BLaER1 treated with 17β-estradiol and CSF1 and Interleukin-3, amounts not matched to agents 10 nM and 100 nM (cell line): ENCODE results near the gene SEPTIN2.

Source experiments
- H3K27ac ChIP-seq, 11 experiments: shearing (Covaris generic); formaldehyde crosslinking; 2 replicates each; pipeline ENCODE4 v1.8.1; 2022
- H3K27me3 ChIP-seq, 11 experiments: shearing (Covaris generic); formaldehyde crosslinking; 2 replicates each; pipeline ENCODE4 v1.8.1; 2022
- H3K36me3 ChIP-seq, 11 experiments: shearing (Covaris generic); formaldehyde crosslinking; 2 replicates each; pipeline ENCODE4 v1.8.1; 2022
- H3K4me1 ChIP-seq, 10 experiments: shearing (Covaris generic); formaldehyde crosslinking; 2 replicates each; pipeline ENCODE4 v1.8.1; 2022
- H3K4me2 ChIP-seq, 11 experiments: shearing (Covaris generic); formaldehyde crosslinking; 2 replicates each; pipeline ENCODE4 v1.8.1; 2022
- H3K4me3 ChIP-seq, 10 experiments: shearing (Covaris generic); formaldehyde crosslinking; 2 replicates each; pipeline ENCODE4 v1.8.1; 2022
- H3K9ac ChIP-seq, 11 experiments: shearing (Covaris generic); formaldehyde crosslinking; 2 replicates each; pipeline ENCODE4 v1.8.1; 2022
- H3K9me3 ChIP-seq, 11 experiments: shearing (Covaris generic); formaldehyde crosslinking; replicated peaks in 1 of 11; 2 replicates each; pipeline ENCODE4 v1.8.1; 2022
- H4K20me1 ChIP-seq, 11 experiments: shearing (Covaris generic); formaldehyde crosslinking; 2 replicates each; pipeline ENCODE4 v1.8.1; 2022
- Cebpa-rat ChIP-seq, 11 experiments: shearing (Covaris generic); IDR thresholded peaks; 2 replicates each; pipeline ENCODE4 v1.8.1; 2022

Gene SEPTIN2

DNA sequence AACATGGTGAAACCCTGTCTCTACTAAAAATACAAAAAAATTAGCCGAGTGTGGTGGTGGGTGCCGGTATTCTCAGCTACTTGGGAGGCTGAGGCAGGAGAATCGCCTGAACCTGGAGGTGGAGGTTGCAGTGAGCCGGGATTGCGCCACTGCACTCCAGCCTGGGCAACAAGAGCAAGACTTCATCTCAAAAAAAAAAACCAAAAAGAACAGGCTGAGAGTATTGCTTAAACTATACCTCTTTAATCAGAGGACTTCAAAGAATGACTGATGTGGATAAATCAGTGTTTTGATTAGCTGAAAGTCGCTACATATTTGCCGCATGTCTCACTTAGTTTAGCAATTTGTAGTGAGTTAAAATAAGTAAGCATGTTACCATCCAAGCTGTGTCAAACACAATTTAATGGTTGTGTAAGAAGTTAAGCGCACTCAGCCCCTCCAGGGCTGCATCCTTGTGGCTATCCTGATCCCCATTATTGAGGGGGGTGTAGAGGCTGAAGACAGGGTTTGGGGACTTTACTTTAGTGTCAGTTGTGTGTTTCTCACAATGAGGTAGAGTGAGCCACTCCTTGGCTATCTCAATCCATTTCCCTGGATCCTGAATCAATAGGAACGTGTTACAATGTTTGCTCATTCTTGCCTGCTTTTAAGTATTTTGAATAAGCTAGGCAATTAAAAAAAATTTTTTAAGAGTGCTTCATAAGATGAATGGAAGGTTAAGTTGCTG lies 29.4 kb downstream of the SEPTIN2 start:
- Histone ChIP-seq H3K36me3 (peaks cover 99 to 100% (median 100%) of the 10 kb centered on the region in 11 experiments), H3K4me2 (no peak overlapping the region), H4K20me1 (peaks cover 21 to 95% (median 50%) of the 10 kb centered on the region in 11 experiments; a peak in 21 of 22 replicates), H3K9me3 (no peaks in the 10 kb centered on the region), H3K4me3 (no peak overlapping the region), H3K27ac (no peak overlapping the region), H3K27me3 (no peaks in the 10 kb centered on the region), H3K4me1 (no peaks in the 10 kb centered on the region), H3K9ac (no peak overlapping the region)
- TF ChIP-seq Cebpa-rat (IDR thresholded peaks at IDR 0.05), result 0 out of 22 replicates have a peak, but pooled peaks of 1 of the 11 experiments have one; percentile 6

DNA sequence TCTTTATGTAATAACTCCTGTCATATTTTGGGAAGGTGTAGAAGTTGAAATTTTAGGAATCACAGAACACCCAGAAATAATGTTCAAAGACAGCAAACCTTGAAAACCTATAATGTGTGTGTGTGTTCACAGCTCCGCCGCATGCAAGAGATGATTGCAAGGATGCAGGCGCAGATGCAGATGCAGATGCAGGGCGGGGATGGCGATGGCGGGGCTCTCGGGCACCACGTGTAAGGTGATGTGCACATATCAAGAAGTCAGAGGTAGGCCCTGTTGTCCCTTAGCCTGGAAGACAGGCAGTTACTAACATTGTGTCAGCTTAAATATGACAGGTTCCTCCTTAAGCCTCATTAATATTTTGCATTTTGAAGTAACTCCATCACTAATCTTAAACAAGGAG lies 34.2 kb downstream of the SEPTIN2 start:
- H3K27me3 ChIP-seq, result no peaks in the 10 kb centered on the region
- no peak for TF ChIP-seq Cebpa-rat (IDR thresholded peaks at IDR 0.05)
- no peak overlapping the region for H3K4me3 ChIP-seq
- peaks cover 23 to 84% (median 46%) of the 10 kb centered on the region in 11 experiments; a peak in 21 of 22 replicates for H4K20me1 ChIP-seq
- no peak overlapping the region for H3K27ac ChIP-seq
- no peaks in the 10 kb centered on the region for H3K9me3 ChIP-seq
- no peak overlapping the region for H3K9ac ChIP-seq
- H3K36me3 ChIP-seq, result peaks cover 98 to 100% (median 100%) of the 10 kb centered on the region in 11 experiments
- no peak overlapping the region for H3K4me2 ChIP-seq
- peaks cover 0 to 7% (median 2%) of the 10 kb centered on the region in 10 experiments; a peak in 8 of 20 replicates for H3K4me1 ChIP-seq

DNA sequence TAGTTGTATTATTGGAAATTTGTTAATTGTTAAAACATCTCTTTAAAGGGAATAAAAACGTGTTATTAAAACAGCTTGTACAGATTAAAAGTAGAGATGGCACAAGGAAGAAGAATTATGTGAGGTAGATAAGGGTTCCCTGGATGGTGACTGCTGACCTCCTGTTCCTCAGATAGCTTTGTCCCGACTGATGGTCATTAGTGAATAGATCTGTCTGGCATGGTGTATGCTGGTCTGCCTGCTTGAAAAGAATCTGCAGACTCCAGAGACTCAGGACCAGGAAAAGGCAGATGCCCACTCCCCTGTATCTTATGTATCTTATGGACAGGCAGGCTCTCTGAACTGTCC lies 34.8 kb downstream of the SEPTIN2 start:
- Histone ChIP-seq H3K4me1 (peaks cover 0 to 10% (median 5%) of the 10 kb centered on the region in 10 experiments; a peak in 8 of 20 replicates), H3K36me3 (peaks cover 94 to 98% (median 97%) of the 10 kb centered on the region in 11 experiments), H3K27me3 (no peaks in the 10 kb centered on the region), H3K4me3 (no peak overlapping the region), H3K4me2 (no peak overlapping the region), H3K9me3 (no peaks in the 10 kb centered on the region), H3K9ac (no peak overlapping the region), H4K20me1 (peaks cover 22 to 83% (median 45%) of the 10 kb centered on the region in 11 experiments; a peak in 21 of 22 replicates), H3K27ac (no peak overlapping the region)
- TF ChIP-seq Cebpa-rat (IDR thresholded peaks at IDR 0.05), result no peak

DNA sequence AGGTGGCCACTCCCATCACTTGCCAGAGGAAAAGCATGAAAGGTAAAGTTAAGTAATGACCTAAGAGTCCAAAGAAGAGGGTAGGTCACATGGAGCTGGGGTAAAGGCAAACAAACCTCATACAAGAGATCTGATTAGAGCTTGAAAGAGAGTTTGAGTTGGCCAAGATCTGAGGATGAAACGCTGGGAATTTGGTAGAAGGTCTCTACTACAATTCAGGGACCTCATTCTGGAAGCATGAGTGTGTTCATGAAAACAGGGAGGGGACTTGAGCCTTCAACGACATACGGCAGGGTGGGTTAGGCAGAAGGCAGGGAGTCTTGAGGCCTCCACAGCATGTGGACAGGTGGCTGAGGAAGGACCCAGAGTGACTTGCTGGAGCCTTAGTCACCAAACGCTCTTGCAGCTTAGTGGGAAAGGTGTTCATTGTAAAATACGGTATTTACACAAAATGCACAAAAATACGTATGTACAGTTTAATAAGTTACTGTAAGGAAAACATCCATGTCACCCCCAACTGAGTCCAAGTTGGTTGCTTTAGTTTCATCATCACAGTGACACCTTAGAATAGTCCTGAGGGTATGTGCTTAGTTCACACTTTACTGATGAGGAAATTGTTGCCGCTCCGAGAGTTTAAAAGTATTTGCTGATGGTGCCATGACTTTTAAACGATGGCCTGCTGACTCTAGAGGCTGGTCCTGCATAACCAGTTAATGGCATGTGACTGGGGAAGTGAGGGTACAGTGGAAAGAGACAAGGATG lies 35.3 kb downstream of the SEPTIN2 start:
- no peak for TF ChIP-seq Cebpa-rat (IDR thresholded peaks at IDR 0.05)
- Histone ChIP-seq H3K27me3 (no peaks in the 10 kb centered on the region), H3K4me3 (no peak overlapping the region), H3K4me1 (peaks cover 0 to 10% (median 5%) of the 10 kb centered on the region in 10 experiments; a peak in 8 of 20 replicates), H3K36me3 (peaks cover 88 to 92% (median 92%) of the 10 kb centered on the region in 11 experiments), H3K4me2 (no peak overlapping the region), H3K27ac (no peak overlapping the region), H3K9me3 (no peaks in the 10 kb centered on the region), H4K20me1 (peaks cover 22 to 77% (median 42%) of the 10 kb centered on the region in 11 experiments; a peak in 21 of 22 replicates), H3K9ac (no peak overlapping the region)

DNA sequence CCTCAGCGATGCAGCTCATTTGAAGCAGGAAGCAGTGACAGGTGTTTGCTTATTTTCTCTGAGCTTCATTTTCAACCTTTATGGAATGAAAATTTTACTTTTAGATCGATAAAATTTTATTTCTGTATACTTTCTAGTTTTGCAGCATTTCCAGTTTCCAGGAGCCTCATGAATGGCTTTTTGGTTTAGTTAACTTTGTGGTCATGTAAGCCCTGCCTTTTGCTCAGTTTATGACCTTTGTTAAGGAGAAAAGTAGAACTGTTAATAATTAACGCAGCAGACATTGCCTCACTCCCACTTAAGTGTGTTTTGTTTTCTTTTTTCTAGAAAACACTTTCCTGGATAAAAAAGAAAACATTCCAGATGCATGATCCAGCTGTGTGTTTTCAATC lies 35.9 kb downstream of the SEPTIN2 start:
- Histone ChIP-seq H3K4me2 (no peak overlapping the region), H3K27ac (no peak overlapping the region), H3K9me3 (no peaks in the 10 kb centered on the region), H3K27me3 (no peaks in the 10 kb centered on the region), H3K36me3 (peaks cover 82 to 86% (median 86%) of the 10 kb centered on the region in 11 experiments), H4K20me1 (peaks cover 25 to 75% (median 36%) of the 10 kb centered on the region in 11 experiments; a peak in 21 of 22 replicates), H3K4me3 (no peak overlapping the region), H3K4me1 (peaks cover 0 to 10% (median 6%) of the 10 kb centered on the region in 10 experiments; a peak in 13 of 20 replicates), H3K9ac (no peak overlapping the region; a peak in 1 of 22 replicates)
- no peak for TF ChIP-seq Cebpa-rat (IDR thresholded peaks at IDR 0.05)

DNA sequence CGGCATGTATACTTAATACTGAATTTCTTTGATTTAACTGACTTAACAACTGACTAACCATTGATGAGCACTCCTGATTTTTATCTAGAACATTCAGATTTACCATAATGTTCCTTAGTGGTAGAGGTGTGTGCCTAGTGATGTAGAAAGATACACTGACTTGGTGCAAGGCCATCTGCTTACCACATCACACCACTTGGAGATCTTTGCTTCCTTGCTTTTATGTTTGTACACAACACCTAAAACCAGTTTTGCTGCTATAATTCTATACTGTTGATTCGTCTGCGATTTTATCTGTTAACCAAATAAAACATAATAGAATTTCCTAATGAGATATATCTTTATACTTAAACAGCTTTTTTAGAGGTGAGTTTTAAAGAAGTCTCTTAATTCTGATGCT lies 36.5 kb downstream of the SEPTIN2 start:
- peaks cover 76 to 81% (median 80%) of the 10 kb centered on the region in 11 experiments for H3K36me3 ChIP-seq
- no peaks in the 10 kb centered on the region for H3K27me3 ChIP-seq
- peaks cover 25 to 75% (median 34%) of the 10 kb centered on the region in 11 experiments; a peak in 21 of 22 replicates for H4K20me1 ChIP-seq
- no peak for TF ChIP-seq Cebpa-rat (IDR thresholded peaks at IDR 0.05)
- H3K27ac ChIP-seq, result no peak overlapping the region
- H3K4me2 ChIP-seq, result no peak overlapping the region
- H3K9ac ChIP-seq, result no peak overlapping the region
- H3K4me3 ChIP-seq, result no peak overlapping the region
- H3K9me3 ChIP-seq, result no peaks in the 10 kb centered on the region
- peaks cover 5 to 16% (median 12%) of the 10 kb centered on the region in 10 experiments for H3K4me1 ChIP-seq

DNA sequence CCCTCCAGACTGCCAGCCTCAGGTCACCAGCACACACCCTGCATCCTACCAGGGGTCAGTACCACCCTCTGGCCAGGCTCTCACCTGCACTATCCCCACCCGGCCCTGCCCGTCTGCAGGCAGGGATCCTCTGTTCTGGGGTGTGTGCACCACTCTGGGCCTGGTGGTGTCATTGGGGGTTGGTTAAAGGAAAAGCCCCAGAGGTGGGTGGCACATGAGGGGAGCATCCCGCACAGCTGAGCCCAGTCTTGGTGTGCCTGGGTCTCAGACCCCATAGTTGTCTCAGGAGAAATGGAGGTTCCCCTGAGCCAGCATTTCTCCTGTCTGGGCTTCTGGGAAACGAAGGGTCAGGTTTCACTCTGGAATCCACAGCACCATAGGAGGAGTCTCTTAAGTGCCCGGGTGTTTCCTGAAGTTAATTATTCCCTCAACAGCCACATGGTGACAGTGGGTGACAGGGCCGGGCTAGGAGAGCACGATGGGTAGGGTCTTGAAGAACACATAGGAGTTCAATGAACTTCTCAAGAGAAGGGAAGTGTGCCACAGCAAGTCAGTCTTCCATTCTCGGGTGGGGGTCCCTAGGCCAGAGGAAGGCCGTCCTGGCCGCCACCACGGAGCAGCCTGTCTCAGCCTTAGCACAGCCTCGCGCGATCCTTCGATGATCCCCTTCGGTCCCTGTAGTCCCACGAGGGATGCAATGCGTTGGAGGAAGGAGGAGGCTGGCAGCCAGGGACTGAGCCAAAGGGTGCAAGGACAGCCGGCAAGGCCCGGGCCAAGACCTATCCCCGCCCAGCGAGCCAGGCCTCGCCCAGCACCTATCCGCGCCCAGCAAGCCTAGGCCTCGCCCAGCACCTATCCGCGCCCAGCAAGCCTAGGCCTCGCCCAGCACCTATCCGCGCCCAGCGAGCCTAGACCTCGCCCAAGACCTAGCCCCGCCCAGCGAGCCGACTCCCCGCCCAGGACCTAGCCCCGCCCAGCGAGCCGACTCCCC lies 39.2 kb downstream of the SEPTIN2 start:
- Histone ChIP-seq H3K9ac (peak overlapping the region in 2 of 11 experiments; percentile 7 to 12; a peak in 3 of 22 replicates), H3K27me3 (no peaks in the 10 kb centered on the region), H3K4me3 (peak overlapping the region in 7 of 10 experiments; percentile 1 to 55 (median 40); a peak in 10 of 20 replicates), H3K4me2 (peak overlapping the region; percentile 6 to 69 (median 45); a peak in 16 of 22 replicates), H3K4me1 (peaks cover 22 to 42% (median 33%) of the 10 kb centered on the region in 10 experiments), H3K27ac (peak overlapping the region in 4 of 11 experiments; percentile 19 to 45 (median 28); a peak in 4 of 22 replicates), H4K20me1 (peaks cover 45 to 85% (median 62%) of the 10 kb centered on the region in 11 experiments; a peak in 21 of 22 replicates), H3K36me3 (peaks cover 49 to 53% (median 53%) of the 10 kb centered on the region in 11 experiments), H3K9me3 (no peaks in the 10 kb centered on the region)
- no peak for TF ChIP-seq Cebpa-rat (IDR thresholded peaks at IDR 0.05)
